ENCODE results near the gene ELF2.

GRCh38 chr4:139018501-139018900 is 158.5 kb downstream of the ELF2 start:
- TF ChIP-seq, protein P1, sequence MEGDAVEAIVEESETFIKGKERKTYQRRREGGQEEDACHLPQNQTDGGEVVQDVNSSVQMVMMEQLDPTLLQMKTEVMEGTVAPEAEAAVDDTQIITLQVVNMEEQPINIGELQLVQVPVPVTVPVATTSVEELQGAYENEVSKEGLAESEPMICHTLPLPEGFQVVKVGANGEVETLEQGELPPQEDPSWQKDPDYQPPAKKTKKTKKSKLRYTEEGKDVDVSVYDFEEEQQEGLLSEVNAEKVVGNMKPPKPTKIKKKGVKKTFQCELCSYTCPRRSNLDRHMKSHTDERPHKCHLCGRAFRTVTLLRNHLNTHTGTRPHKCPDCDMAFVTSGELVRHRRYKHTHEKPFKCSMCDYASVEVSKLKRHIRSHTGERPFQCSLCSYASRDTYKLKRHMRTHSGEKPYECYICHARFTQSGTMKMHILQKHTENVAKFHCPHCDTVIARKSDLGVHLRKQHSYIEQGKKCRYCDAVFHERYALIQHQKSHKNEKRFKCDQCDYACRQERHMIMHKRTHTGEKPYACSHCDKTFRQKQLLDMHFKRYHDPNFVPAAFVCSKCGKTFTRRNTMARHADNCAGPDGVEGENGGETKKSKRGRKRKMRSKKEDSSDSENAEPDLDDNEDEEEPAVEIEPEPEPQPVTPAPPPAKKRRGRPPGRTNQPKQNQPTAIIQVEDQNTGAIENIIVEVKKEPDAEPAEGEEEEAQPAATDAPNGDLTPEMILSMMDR (IDR thresholded peaks at IDR 0.05; ENCODE audit: insufficient read depth, low read depth, low read length) = no peak
- no peak for TF ChIP-seq EZH2 (IDR thresholded peaks at IDR 0.05; ENCODE audit: insufficient read depth, low read length)
